Measurements from ENCODE around the gene SEL1L. TPM values are rescaled to one million over a fixed set of nuclear protein-coding genes. Genes with fewer than 3 reads are reported as not detected.
"Not testable (repeated sequence)": the region's sequence is repeated elsewhere in the genome, so short reads cannot be mapped to it uniquely, and the experiment has no call there.

The SEL1L gene
- total RNA-seq, 1 donor from 2014 or later: 72.8 TPM

GRCh38 chr14:81447021-81447764, 86.5 kb downstream of the SEL1L start:
- no peak for DNase-seq

DNA sequence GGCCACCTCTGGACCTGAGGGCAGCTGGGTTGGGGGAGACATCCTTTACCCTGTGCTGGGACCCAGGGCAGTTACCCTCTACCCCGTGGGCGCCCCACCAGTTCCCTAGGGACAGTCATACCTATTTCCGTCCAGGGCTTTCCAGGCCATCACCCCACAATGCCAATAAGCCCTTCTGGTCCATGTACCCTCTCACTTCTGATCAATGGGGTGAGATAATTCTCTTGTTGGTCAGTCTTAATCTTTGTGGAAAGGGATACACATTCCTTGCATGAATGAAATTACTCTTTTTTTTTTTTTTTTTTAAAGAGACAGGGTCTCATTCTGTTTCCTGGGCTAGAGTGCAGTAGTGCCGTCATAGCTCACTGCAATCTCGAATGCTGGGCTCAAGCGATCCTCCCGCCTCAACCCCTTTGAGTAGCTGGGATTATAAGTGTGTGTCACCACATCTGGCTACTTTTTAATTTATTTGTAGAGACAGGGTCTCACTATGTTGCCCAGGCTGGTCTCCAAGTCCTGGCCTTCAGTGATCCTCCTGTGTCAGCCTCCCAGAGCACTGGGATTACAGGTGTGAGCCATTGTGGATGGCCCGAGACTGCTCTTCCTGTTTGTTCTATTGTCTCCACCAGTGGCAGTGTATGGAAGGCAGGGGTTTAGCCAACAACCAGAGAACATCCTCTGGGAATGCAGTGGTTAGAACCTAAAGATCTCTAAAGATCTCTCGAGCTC, 87.2 kb downstream of the SEL1L start:
- DNase-seq: no peak

GRCh38 chr14:81441626-81442134, 92.0 kb downstream of the SEL1L start:
- DNase-seq: no peak

- no peak for DNase-seq
These were observed 93.6 kb downstream of the SEL1L start for GRCh38 chr14:81440041-81440440.

GRCh38 chr14:81437244-81437643, 96.4 kb downstream of the SEL1L start:
- DNase-seq: no peak

GRCh38 chr14:81436296-81437138, 97.1 kb downstream of the SEL1L start:
- peak; percentile 63 for DNase-seq

DNA sequence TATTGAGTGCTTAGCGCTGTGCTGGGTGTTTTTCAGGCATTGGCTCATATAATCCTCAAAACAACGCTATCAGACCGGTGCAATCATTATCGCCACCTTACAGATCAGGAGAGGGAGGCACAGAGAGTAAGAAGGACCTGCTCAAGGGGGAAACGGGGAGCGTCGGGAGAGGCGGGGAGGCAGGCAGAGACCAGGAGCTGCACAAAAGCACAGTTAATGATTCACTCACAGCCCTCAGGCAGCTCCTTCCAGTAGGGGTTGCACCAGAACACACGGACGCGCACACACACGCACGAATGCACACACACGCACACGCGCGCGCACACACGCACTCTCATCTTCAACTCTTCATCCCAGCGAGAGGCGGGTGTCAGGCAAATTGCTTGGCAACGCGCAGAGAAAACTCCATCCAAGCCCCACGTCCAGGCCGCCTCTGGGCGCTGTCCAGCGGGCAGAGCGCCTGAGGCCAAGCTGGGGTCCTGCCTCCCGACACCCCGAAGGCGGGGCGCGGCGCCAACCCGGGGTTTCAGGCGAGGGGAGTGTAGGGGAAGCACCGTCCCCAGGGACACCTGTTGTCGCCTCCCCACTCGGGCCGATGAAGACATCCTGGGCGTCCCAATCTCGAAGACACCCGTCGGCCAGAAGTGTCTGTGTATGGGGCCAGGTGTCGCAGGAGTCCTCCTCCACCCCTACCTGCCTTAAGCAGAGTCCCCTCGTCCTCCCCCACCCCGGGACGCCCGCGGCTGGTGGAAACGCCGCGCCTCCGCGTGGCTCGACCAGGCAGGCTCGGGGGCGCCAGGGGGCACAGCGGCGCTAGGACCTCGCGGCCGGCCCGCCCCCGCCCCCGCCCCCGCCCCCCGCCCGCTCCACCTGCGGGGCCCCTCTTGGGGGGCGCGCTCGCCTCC, 98.0 kb downstream of the SEL1L start:
- no peak for DNase-seq

DNA sequence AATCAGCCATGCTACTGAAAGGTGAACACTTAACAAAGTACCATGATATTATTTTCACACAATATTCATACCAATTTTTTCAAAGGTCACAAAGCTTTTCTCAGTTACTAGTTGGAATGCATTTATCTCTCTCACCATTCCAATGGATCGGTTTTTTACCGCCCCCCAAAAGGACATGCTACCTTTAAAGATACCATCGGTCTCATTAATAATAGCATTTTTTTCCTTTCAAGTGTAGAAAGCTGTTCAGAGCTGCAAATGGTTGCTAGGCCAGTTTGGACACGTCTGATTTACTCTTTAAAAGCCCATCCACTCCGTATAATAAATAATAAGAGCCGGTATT, 98.6 kb downstream of the SEL1L start:
- no peak for DNase-seq

GRCh38 chr14:81434230-81434629, 99.4 kb downstream of the SEL1L start:
- no peak for DNase-seq

GRCh38 chr14:81433378-81433777, 100.3 kb downstream of the SEL1L start:
- DNase-seq: no peak

DNA sequence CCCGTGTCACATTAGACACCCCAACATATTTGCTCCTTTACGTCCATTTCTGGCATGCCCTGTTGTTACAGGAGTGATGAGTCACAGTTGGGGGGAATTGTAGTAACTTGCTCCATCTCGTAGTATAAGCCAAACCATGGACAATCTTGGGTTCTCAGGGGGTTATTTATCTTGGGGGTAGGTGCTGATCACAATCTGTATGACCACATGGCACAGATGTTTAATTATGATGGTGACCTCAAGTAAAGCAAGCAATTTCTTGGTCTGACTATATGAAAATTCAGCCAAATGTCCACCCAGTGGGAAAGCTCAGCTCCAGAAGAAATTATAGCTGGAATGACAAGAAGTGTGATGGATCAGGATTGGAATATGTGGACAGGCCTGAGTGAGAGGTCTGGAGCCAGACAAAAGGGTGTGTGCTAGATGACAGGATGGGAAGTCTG, 101.4 kb downstream of the SEL1L start:
- DNase-seq: no peak

DNA sequence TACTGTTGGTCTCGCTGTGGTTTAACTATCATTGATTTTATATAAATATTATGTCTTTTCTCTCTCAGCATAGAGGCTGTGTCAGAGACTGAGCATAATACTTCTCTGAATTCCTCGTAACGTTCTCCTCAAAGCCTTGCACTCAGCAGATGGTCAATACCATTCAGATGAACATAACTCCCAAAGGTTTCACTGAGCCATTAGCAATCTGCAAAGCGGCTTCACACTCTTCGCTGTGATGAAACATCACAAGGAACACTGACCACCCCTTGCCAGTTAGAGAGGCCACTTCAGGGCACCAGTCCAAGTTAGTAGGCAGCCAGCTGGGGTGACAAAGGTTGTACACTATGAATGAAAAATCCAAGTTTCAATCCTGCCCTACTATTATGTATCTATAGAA, 103.4 kb downstream of the SEL1L start:
- DNase-seq: no peak

- not testable (repeated sequence) for DNase-seq
These were observed 103.9 kb downstream of the SEL1L start for GRCh38 chr14:81429749-81430148.

DNA sequence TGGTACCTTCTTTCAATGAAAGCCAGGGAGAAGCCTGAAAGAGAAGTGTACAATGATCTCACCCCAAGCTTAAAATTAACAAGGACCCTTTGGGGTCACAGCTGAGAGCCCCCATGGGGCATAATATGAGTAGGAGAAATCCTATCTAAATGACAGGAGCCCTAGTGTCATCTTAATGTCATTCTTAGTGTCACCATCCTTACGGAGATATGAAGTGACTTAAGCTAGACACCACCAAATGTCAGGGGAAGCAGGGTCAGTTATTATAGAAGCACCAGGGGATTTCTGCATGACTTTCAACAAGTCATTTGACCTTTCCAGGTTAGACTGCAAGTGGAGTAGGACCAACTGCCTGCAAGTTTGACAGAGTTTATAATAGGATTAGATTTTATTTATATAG, 104.6 kb downstream of the SEL1L start:
- no peak for DNase-seq

DNA sequence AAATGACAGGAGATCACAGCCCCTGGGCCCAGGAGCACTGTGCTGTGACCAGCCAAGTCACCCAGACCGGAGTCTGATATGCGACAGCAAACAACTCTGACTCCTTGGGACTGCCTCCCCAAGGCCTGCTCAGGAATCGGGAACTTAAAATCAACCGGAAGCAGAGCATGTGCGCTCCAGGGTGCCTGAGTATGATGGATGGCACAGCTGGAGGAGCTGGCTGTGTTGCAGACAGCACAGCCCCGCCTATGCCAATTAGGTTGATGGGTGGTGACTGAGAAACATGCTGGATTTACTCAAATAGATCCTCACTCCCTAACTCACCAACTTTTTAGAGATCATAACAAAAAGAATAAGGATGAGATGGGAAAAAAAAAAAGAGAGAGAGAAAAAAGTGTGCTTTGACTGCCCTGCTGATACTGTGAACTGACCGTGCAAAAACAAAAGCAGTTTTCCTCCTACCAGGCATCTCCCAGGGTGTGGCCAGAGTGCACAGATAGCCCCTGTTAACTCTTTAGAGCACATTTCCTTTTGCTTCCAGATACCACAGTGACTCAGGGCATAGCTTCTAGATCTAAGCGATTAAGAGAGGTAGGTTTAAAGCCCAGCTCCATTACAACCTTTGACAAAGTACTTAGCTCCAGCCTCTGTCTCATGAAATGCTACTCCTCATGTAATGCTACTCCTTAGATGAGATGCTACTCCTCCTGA, 106.2 kb downstream of the SEL1L start:
- no peak for DNase-seq

- no peak for DNase-seq
These were observed 110.1 kb downstream of the SEL1L start for GRCh38 chr14:81423504-81423903.

Other genes with a start within 250 kb of the SEL1L start
- 38.8 TPM for gene STON2, start 133.5 kb downstream of the SEL1L start, total RNA-seq

Measured in occipital lobe (tissue), 2 donors.